Measurements from ENCODE around the gene DNAJC11.
"Not testable (repeated sequence)": the region's sequence is repeated elsewhere in the genome, so short reads cannot be mapped to it uniquely, and the experiment has no call there.

The DNAJC11 gene

GRCh38 chr1:6623269-6623965 lies 78.2 kb downstream of the DNAJC11 start:
- no peak for DNase-seq

- DNase-seq: no peak
Observed at GRCh38 chr1:6622396-6623152, 79.0 kb downstream of the DNAJC11 start.

GRCh38 chr1:6621429-6622391 lies 79.9 kb downstream of the DNAJC11 start:
- no peak for DNase-seq

DNA sequence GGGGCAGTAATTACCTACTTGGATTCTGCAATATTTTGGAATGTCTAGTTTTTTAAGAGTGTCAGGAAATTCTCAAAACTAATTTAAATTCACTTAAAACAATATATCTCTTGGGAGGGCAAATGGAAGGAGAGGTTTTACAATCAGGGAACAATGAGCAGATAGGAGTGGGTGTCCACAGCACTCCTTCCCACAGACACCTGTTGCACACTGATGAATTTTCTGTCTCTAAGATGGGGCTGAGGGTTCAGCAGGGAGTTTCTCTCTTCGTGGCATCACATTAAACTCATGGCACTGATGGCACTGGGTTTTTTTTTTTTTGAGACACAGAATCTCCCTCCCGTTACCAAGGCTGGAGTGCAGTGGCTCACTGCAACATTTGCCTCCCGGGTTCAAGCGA lies 82.6 kb downstream of the DNAJC11 start:
- DNase-seq: no peak

DNA sequence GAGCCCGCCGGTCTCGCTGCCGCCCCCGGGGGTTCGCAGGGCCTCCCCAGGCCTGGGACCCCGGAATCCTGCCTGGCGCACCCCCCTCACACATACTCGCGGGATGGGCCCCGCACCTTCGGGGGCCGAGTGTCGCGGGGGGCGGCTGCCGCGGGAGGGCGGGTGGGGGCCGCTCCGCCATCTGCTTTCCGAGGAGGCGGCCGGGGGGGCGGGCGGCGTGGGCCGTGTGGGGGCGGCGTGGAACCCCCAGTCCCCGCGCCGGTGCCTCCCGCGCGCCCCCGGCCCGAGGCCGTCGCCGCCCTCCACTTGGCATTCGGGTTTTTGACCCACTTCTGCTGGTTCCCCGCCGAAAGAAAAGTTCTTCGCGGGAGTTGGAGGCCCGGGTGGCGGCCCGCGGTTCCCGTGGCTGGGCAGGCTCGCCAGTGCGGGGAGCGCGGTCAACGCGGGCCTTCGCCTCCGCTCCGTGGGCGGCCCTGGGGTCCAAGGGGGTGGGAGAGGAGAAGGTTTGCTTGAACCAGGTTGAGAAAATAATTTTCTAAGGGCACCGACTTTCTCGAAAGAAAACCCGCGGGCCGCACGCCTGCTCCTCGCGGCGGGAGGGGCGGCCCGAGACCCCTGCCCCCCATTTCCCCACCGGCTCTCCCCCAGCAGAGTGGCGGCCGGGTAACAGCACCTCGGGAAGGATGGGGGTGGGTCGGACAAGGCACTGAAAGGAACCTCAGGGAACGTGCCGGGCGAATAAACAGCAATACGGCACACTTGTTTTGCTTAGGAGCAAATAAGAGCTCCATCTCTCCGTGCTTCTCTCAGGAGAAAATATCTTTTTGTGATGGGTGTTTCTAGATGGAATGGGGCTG lies 86.5 kb downstream of the DNAJC11 start:
- DNase-seq: peak; percentile 26

GRCh38 chr1:6614019-6614928 lies 87.3 kb downstream of the DNAJC11 start:
- peak; percentile 70 for DNase-seq

- peak; percentile 100 for DNase-seq
Observed at GRCh38 chr1:6613361-6614018, 88.1 kb downstream of the DNAJC11 start, which contains the start of gene PHF13. PHF13 (plus strand) TSS chr1:6613731; CDS start chr1:6614067, 336 bp downstream.

GRCh38 chr1:6612641-6613360 lies 88.8 kb downstream of the DNAJC11 start:
- DNase-seq: no peak

GRCh38 chr1:6603915-6604558 lies 97.6 kb downstream of the DNAJC11 start:
- peak; percentile 28 for DNase-seq

GRCh38 chr1:6603238-6603914 lies 98.2 kb downstream of the DNAJC11 start:
- DNase-seq: peak; percentile 57

DNA sequence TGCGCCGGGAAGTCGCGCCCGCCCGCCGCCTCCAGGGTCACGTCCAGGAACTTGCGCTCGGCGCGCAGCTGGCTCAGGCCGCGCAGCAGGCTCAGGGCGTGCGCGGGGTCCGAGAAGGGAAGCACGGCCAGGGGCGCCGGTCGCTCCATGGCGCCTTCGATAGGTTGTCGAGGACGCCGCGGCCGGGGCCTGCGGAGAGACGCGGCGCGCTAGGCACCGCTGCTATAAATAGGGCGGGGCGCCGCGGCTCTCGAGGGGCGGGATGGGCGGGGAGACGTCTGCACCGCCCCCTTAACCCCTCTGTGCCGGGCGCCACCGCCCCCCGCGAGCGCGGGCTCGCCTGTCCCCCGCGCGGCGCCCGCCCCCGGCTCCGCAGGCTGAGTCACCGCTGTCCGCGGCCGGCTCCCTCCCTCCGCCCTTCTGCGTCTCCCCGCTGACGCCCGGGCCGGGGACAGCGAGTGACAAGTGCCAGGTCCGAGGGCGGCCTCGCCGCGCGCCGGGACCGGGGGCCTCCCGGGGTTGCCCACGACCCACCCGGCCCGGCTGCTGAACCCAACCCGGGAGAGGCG lies 98.9 kb downstream of the DNAJC11 start, which contains the start of gene KLHL21:
TSS of gene KLHL21 (minus strand) at position 201 of the 569 bp plus-strand sequence. CDS start at position 149, 52 bp downstream.
- peak; percentile 91 for DNase-seq

- DNase-seq: peak; percentile 35
Observed at GRCh38 chr1:6601923-6602668, 99.5 kb downstream of the DNAJC11 start.

DNA sequence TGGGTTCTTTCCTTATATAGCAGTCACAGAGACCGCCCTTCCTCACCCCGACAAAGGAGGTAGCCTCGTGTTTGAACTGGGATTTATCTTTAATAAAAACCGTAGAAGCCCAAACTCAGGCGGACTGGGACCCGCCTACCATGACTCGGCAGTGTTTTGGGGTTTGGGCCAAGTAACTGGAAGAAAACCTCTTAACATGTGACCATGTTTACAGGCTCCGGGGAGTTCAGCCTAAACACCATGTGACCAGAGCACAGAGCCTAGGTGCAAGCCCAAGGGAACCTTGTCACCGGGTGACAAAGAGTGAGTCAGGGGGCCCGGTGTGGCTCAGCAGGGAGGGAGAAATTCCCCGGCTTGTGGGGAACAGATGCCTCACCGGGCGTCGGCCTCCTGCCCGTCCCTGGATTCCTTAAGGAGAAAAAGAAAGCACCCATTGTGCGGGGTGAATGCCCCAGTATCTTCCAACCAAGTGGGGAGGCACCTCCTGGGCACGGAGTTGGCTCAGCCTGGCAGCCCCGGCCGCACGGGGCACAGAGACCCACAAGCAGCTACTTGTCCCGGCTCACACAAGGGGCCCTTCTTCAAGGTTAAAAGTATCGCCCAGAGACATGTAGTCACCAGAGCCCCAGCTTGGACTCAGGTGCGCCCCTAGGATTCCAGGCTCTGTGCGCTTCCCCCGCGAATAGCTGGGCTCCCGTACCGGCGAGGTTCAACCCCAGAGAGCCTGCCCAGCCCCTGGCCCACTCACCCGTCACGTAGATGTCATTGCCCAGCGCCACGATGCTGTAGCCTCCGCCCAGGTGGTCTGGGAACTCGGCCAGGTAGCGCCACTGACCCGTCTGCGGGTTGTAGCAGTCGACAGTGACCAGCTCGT lies 100.3 kb downstream of the DNAJC11 start:
- DNase-seq: peak; percentile 87

DNA sequence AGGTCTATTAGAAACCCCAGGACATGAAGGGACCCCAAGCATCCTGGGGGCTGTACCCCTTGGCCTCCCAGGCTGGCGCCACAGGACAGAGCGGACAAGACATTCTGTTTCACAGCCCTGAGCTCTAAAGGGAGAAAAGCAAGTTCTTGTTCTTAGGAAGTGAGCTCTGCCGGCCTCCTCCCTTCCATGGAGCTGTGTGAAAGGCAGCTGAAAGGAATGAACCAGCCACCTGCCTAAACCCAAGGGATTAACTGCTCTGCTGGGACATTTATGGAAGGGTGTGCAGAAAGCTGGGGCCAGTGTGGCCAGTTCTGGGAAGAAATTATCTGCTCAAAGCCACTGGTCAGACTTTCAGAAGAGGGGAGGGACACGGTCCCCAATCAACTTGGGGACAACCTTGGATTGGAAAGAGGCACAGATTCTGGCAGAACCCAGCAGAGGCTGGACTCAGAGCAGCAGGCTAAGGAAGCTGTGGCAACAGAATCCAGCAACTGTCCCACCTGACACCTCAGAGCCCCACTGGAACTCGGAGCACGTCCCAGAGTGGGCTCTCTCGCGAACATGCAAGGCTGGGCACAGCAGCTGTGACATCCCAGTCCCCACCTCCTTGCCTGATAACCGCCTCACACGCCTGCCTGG lies 101.1 kb downstream of the DNAJC11 start:
- DNase-seq: no peak

DNA sequence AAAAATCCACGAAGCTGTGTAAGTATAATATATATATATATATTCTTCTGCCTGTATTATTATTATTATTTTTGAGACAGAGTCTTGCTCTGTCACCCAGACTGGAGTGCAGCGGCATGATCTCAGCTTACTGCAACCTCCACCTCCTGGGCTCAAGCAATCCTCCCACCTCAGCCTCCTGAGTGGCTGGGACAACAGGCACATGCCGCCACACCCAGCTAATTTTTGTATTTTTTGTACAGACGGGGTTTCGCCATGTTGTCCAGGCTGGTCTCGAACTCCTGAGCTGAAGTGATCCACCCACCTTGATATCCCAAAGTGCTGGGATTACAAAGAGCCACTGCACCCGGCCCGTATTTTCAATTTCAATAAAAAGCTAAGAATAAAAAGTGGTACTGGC lies 101.6 kb downstream of the DNAJC11 start:
- not testable (repeated sequence) for DNase-seq

All from activated naive CD4-positive, alpha-beta T cell treated with Interleukin-2 at 50 U/mL for 16 hours (primary cell).